NCI-H460 (cell line): ENCODE data around the gene COG5. TPM values are rescaled to one million over a fixed set of nuclear protein-coding genes. Genes with fewer than 3 reads are reported as not detected.
A peak's percentile ranks its signal among the peaks of the same experiment; 100 is the strongest.

Experiments used
- DNase-seq: peaks from one replicate; pipeline ENCODE4 v3.0.0-alpha.2; 2016; ENCODE audit warnings: low read depth; ENCODE audit errors: extremely low read depth
- polyA plus RNA-seq: library from polyadenylated mRNA; depleted of rRNA; stranded (reverse); fragments of >200 nt; gene quantifications from 2 replicates; pipeline ENCODE4 v1.2.3, GENCODE V29; 2014; cell fraction: nucleus; rRNA removed
- total RNA-seq: library from RNA; depleted of rRNA; stranded (reverse); fragments of >200 nt; shearing (Covaris generic); gene quantifications from 2 replicates; pipeline ENCODE4 v1.2.3, GENCODE V29; 2014; rRNA removed

COG5 gene
- 56.3 and 70.0 TPM in 2 replicates for total RNA-seq
- 30.6 and 50.9 TPM in 2 replicates for polyA plus RNA-seq

DNA sequence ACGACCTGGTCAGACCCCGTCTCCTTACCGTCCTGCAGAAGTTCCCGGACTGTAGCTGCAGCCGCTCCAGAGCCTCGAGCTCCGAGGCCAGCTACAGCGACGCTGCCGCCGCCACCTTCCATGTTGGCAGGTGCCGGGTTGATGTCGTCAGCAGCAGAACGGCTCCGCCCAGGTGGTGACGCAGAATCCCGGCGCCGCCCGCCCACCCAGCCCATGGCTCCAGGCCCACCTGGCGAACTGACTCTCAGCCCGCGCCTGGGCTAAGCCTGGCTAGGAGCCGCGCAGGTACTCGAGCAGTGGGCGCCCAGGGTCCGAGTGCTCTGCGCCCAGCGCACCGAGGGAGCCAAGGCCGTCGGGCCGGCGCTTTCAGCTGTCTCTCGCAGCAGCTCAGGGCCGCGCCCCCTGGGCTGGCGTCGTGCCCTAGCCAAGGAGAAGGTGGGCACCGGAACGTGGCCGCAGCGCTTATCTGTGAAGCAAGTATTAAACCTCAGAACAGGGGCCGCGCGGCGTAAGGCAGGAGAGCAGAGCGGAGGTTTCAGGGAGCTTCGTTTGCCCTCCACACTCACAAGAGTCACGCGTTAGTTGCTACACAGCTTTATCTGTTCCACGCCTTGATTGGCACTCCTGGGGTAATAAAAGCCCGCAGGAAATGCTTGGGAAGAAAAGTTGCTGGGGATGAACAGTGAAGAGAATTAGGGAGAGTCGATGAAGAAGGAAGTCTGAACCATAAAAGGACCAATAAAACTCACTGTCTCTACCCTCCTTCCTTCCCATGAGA is at the start of gene COG5, which contains the start of gene DUS4L:
TSS of gene COG5 (minus strand) at position 146 of the 778 bp plus-strand sequence. CDS start at position 122, 24 bp downstream.
TSS of gene DUS4L (plus strand) at position 197 of the 778 bp plus-strand sequence. CDS start 3,100 bp downstream, outside the sequence.
- peak; percentile 73 for DNase-seq

DNA sequence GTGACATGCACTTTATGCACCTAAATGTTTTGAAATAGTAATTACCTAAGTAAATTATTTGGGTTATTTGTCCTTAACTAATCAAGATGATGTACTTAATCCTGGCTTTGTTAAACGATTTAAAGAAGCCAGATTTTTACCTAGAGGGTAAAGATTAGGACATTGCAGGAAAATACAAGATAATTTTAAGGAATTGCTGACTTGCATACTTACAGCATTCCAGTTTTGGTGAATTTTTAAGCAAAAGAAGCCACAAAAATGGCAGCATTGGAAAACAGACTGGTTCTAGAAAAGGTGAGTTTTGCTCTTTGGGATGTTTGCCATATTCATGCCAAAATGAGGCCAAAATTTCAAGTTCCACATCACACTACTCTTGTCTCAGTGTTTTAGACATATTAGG is 49.7 kb upstream of the COG5 start:
- no peak for DNase-seq

DNA sequence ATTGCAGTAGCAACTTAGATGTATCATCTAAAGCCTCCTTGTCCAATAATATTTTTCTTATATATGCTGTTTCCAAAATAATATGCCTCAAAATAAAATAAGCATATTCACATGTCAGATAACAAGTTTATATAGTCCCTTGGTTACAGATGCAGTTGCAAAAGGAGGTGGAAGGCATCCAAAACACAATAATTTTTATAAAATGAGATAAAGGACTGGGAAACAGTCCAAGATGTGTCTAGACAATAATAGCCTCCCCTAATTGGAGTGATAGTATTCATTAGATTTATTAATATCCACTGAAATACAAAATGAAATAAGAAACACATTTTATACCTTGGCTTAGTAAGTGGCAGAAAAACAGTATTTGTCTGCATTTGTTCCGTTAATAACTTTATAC is 46.6 kb upstream of the COG5 start:
- no peak for DNase-seq

DNA sequence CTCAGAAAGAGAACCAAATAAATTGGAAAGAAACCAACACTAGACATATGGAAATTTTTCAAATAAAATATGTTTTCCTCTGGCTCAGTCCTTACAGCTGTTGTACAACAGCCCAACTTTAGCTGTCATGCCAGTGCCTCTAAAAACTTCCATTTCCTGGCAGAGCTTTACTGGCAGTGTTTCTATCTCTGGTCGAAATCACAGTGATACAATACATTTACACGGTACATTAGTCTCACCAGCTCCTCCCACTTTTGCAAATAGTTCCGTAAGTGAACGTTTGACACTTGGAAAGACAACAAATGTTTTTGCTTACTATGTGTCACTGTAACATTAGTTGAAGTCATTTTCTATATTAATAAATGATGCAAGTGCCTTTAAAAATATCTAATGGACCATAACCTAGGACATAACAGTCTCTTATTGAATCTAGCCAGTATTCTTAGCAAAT is 46.1 kb upstream of the COG5 start:
- DNase-seq = no peak

DNA sequence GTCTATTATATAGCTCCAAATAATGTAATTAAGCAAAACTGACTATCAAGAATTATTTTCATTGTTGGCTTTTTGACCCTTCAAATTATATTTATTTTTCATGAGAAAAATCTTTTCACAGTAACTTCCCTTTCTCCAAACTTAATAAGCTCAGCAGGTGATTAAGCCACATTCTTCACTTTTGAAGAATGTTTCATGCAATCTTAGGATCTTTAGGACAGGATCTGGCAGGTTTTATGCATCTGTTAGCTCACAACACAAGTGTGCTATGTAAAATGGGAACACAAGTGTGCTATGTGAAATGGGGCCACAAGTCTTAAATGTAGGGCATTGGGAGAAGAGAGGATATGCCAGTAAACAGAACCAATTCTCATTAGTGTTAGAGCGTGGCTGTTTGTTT is 42.6 kb upstream of the COG5 start:
- no peak for DNase-seq

DNA sequence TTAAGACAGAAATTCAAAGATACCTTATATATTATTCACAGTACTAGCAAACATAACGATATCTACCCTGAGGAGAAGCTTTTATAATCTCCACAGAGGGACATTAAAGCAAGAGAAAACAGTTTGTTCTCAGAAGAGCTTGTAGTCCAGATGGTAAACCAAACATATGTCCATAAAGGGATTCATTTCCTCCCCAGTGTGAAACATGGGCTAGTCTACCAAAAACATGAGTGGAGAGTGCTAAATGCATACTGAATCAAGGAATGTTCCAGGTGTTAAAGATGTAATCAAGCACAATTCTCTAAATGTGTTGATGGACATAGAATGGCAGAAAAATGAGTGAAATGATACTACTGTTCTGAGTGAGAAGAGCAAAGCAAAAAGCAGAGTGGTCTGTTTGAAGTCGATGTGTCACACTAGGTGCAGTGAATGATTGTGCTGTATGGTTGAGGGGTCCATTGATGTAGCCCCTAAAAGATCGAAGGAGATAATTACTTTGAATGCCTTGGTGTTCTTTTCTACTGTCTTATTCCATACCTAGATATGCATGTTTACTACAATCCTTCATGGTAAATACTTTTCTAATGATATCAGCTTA is 41.6 kb upstream of the COG5 start:
- no peak for DNase-seq

DNA sequence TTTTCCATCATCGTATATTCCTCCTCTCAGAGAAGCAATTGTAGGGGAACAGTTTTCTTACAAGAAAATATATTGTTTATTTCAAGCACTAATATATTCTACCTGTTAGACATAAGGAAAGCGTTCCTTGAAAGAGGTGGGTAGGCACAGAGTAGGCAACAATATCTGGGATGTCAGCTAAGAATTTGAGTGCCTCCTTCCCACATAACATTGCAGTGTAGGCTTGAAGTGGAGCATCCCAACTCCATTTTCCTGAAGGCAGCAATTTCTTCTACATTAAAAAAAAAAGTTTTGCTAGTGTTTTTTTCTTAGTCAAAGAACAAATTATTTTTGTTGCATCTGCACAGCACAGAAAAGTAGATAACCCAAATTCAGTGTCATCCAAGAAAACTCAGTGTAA is 37.1 kb upstream of the COG5 start:
- no peak for DNase-seq

DNA sequence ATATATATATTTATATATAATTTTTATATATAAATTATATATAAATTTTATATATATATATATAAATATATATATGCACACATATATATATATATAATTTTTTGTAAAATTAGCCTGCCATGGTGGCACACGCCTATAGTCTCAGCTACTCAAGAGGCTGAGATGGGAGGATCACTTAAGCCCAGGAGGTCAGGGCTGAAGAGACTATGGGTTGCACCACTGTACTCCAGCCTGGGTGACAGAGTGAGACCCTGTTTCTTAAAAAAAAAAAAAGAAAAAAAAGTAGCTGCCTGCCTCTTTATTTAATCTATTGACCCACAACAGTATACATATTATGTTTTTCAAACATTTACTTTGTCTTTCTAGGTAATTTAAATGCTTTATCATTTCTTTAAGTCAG is 35.5 kb upstream of the COG5 start:
- DNase-seq = no peak

DNA sequence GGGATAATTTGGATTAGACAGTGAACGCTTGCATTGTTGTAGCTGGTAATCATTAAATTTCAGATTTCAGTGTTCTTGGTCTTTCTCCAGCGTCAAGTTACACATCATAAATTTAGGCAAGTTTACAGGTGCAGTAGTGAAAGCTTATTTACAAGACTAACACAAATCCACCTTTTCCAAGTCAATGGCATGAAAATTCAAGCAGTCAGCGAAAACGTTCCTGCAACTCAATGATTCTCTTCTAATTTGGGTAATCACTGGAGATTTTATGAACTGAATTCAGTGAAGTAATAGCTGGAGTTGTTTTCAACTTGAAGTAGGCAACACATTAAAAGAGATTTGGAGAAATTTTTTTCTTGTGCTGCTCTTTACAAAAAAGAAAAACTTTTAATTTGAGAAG is 34.2 kb upstream of the COG5 start:
- DNase-seq = no peak

DNA sequence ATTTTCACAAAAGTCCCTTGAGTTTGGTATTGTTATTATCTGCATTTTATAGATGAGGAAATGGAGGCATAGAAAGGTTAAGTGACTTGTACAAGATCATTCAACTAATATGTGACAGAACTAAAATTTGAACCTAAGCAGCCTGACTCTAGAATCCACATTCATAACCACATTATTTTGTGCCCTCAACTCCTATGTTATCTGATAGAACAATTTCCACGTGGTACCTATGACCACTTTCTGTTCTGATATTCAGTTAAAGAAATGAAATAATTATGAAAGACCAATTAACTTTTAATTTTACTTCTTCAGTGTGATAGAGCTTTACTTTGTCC is 33.8 kb upstream of the COG5 start:
- no peak for DNase-seq

DNA sequence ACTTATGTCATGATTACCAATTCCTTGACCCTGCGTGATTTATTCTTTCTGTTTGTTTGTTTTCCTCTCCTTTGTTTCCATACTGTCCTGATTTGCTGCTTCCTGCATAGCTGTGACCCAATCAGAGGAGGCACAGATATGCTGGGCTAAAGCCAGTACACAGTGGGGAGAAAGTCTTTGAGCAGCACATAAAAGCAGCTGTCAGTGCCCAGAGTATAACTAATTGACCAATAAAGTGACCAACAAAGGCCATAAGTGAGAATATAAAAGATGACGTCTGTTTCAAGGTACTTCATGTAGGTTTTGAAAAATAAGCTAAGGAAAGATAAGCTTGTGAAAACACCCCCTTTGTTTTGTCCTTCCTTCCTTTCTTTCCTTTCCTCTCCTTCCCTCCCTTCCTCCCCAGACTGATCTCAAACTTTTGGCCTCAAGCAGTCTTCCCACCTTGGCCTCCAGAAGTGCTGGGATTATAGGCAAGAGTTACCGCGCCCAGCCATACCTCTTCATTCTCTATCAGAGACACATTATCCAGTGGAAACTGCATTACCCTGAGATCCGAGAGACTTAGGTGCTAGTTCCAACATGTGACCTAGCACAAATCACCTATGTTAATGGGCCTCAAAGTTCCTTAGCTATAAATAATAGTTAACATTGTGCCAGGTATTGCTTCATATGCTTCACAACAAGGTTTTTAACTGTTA is 33.3 kb upstream of the COG5 start:
- no peak for DNase-seq

DNA sequence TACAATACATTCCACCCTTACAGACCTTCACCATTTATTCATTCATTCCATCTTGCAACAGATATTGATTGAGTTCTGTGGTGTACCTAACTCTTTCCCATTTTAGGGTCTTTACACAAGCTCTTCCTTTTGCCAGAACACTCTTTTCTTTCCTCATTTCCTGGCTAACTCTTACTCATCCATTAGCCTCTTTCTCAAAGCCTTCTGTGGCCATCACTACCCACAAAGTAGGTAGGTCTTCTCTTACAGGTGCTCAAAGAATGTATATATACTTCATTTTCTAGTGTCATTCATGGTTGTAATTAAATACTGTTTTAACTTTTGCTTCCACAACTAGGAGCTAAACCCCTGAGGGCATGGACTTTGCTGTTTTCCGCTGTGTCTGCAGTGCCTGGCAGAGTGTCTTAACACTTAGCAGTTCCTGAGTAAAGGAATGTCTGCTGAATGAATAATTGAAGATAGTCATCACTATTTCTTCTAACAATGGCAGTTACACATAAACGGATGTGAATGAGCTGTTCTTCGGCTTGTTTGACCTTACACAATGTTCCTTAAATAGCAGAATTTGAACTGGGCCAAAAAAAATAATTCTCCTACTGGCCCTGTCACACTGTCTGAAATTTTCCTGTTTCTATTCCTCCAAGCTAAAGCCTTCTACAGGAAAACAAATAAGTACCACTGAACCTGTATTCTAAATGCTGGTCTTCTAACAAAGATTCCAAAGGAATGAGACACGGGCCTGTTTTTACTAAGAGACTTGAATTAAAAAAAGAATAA is 31.4 kb upstream of the COG5 start:
- DNase-seq = peak; percentile 58

DNA sequence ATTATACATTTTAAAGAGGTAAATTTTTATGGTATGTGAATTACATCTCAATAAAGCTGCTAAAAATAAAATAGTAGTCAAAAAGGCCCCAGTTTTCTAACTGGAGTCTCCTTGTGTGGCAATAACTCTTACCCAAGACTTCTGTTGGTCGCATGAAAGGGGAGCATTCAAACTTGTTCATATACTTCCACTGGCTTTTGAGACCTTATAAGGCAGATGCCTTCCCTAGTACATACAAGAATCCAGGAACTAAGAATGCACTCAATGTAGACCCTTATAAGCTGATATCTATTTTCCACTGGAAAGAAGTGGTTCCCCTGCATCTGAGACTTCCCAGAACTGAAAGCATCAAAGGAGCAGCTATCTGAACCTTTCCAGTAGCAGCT is 29.3 kb upstream of the COG5 start:
- DNase-seq = no peak

DNA sequence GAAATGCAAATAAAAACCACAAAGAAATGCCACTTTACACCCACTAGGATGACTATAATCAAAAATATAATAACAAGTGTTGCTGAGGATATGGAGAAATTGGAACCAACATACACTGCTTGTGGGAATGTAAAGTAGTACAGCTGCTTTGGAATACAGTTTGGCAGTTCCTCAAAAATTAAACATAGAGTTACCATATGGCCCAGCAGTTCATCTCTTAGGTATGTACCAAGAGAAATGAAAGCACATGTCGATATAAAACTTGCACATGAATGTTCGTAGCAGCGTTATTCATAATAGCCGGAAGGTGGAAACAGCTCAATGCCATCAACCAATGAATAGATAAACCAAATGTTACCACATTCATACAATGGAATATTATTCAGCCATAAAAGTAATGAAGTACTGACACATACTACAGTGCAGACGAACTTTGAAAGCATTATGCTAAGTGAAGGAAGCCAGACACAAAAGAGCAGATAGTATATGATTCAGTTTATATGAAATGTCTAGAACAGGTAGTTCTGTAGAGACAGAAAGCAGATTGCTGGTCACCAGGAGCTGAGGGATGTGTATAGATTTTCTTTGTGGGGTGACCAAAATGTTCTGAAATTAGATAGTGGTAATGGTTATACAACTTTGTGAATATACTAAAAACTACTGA is 28.8 kb upstream of the COG5 start:
- DNase-seq = no peak

DNA sequence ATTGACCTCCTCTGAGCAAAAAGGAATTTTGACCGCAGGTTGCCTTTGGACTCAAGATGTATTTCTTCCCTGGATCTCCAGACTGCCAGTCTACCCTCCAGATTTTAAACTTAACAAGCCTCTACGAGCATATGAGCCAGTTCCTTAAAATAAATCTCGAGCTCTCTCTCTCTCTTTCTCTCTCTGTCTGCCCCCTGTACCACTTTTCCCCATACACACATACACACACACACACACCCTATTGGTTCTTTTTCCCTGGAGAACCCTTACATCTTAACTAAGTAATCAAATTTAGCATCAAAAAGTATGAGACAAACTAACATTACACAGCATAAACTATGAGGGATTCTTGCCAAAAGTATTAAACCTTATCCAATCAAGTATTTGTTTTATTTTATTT is 27.7 kb upstream of the COG5 start:
- no peak for DNase-seq

DNA sequence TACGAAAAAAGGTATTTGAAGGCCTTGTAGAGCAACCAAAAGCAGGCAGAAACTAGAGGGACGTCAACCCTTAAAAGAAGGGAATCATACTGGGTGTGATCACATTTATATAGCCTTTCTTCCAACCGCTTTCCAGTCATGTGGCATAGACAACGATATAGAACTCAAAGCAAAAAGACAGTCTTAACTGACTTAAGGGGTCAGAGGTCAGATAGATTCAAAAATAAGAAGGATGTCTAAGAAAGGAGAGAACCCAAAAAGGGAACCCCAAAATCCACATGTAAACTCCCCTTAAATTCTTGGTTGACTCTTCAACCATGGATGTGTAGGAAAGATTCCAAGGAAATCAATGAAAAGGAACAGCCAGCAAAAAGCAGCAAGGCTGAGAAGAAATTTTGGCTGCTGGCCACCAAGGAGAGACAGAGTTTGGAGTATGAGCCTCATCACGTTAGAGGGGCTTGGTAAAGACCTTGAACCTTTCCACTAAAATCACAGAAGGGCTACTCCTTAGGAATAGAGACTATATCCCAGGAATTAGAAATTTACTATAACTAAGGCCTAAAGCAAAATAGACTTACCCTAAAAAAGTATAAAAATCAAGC is 24.9 kb upstream of the COG5 start:
- no peak for DNase-seq

DNA sequence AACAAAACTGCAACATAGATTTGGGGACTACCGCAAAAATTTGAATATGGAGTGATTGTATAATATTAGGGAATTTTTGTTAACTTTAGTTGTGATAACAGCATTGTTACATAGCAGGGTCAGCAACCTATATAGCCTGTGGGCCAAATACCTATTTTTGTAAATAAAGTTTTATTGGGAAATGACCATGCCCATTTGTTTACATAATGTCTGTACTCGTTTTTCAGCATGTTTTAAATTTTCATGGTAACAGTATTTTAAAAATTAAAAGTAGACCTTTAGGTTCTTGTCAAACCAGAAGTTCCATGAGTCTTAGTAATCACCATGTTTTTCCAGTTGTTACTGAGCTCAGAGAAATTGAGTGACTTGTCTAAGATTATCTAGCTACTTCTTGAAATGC is 21.0 kb upstream of the COG5 start:
- no peak for DNase-seq

DNA sequence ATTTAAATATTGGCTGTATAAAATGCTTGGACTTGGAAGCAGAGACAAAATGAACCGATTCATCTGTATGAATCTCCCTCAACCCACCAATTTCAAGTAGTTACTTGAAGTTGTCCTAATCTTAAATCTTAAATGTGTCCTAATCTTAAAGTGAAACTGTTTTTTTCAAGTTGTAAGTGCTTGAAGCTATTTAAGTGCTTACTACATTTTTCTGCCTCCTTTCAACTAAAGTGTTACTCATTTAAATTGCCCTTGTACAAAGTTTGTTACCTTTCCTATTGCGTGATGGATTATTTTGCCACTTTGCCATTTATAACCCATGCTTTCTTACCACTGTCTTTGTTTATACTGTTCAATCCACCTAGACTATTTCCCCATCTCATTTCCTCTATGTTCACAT is 19.2 kb upstream of the COG5 start:
- no peak for DNase-seq

DNA sequence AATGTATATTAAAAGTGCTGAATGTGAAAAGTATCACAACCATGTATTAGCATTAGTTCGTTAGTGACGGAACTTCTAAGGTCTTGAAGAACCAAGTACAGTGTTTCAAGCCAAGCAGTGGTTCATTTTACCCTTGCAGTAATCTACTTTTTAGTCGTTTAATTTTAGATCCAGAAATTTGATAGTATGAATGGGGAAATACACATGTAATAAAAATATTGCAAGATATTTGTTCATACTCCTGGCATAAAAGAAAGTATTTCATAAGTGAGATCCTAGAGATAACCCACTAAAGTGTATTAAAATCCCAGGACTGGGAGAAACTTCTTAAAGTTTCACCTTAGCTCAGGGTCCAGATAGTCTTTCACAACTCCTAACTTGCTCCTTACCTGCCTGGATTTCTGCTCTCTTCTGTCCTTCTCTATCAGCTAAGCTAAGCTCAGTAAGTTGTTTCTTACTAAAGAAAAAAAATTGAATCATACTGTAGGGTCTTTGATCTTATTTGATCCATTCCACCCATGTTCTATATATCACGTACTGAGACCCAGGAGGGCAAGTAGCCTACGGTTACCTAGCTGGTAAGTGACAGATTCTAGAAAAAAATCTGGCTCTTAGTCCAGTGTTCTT is 17.8 kb upstream of the COG5 start:
- no peak for DNase-seq
